HG03457 (cell line): Measurements from ENCODE around the gene TBC1D25.

Source experiments
- ATAC-seq: cut with Tn5 transposase; IDR thresholded peaks from one replicate; pipeline ENCODE4 v1.9.1; 2021; ENCODE audit warnings: moderate number of reproducible peaks; ENCODE audit not compliant: unreplicated experiment

TBC1D25 gene

GRCh38 chrX:48598614-48599013, 59.1 kb downstream of the TBC1D25 start:
- ATAC-seq = no peak

- no peak for ATAC-seq
These were observed 59.8 kb downstream of the TBC1D25 start for GRCh38 chrX:48599341-48599740.

GRCh38 chrX:48600226-48600625, 60.7 kb downstream of the TBC1D25 start:
- ATAC-seq = no peak

GRCh38 chrX:48601741-48602394, 62.4 kb downstream of the TBC1D25 start:
- no peak for ATAC-seq

- ATAC-seq = no peak
These were observed 65.2 kb downstream of the TBC1D25 start for GRCh38 chrX:48604701-48605100.

GRCh38 chrX:48606091-48606490, 66.6 kb downstream of the TBC1D25 start:
- no peak for ATAC-seq

GRCh38 chrX:48611703-48612102, 72.2 kb downstream of the TBC1D25 start:
- ATAC-seq = no peak
